GM12874 (cell line): Measurements from ENCODE around the gene CLDN9.

ENCODE experiments used
- CTCF ChIP-seq: IDR thresholded peaks from 2 replicates; pipeline ENCODE4 v1.5.1; 2011; ENCODE audit warnings: low read depth, mild to moderate bottlenecking, control low read depth, low read length, moderate library complexity; ENCODE audit not compliant: insufficient read depth

CLDN9 gene

GRCh38 chr16:3063625-3064386, 51.1 kb downstream of the CLDN9 start:
- TF ChIP-seq CTCF: no peak
